ENCODE results near the gene SCFD2. TPM values are rescaled to one million over a fixed set of nuclear protein-coding genes. Genes with fewer than 3 reads are reported as not detected.

The SCFD2 gene
- total and polyA plus RNA-seq, 4 donors, result 4.3 to 28.8 (median 7.4) TPM

GRCh38 chr4:53066155-53066554 is 299.7 kb downstream of the SCFD2 start:
- TF ChIP-seq HNF4A (conservative IDR thresholded peaks at IDR 0.05) (peak in 1 of 2 donors; percentile 4), CTCF (IDR thresholded peaks at IDR 0.05; ENCODE audit: low read depth, low read length, missing input control) (no peak)
- H3K27me3 ChIP-seq (ENCODE audit: control insufficient read depth in 4 of 4, insufficient read depth in 4 of 4, low read length in 3 of 4), result no peaks in the 10 kb centered on the region
- H3K4me1 ChIP-seq (ENCODE audit: control insufficient read depth in 4 of 4, insufficient read depth in 4 of 4, low read length in 3 of 4), result peaks cover 0 to 6% (median 0%) of the 10 kb centered on the region in 4 donors
- no peaks in the 10 kb centered on the region for H3K9me3 ChIP-seq (ENCODE audit: control insufficient read depth in 4 of 4, low read length in 3 of 4)
- no peak overlapping the region for H3K27ac ChIP-seq (ENCODE audit: low read depth in 1 of 2, low read length in 2 of 2)
- H3K36me3 ChIP-seq (ENCODE audit: control insufficient read depth in 4 of 4, insufficient read depth in 3 of 4, low read depth in 1 of 4, low read length in 3 of 4), result no peaks in the 10 kb centered on the region
- WGBS, result 72% methylated on average over 1 of the region's 1 CpG
- no peak overlapping the region for H3K4me3 ChIP-seq (ENCODE audit: low read depth in 1 of 3, low read length in 3 of 3)
- no peak overlapping the region for H3K9ac ChIP-seq (ENCODE audit: low read depth in 1 of 2, low read length in 2 of 2)
- no peak for DNase-seq (ENCODE audit: low spot score)

- TF ChIP-seq FOXA2 (IDR thresholded peaks at IDR 0.05) (no peak), MAX (IDR thresholded peaks at IDR 0.05) (no peak), ZBTB33 (IDR thresholded peaks at IDR 0.05) (no peak), CTCF (IDR thresholded peaks at IDR 0.05; ENCODE audit: low read depth, low read length, missing input control) (no peak), HNF4A (conservative IDR thresholded peaks at IDR 0.05) (no peak), EGR1 (IDR thresholded peaks at IDR 0.05; ENCODE audit: low read depth in 2 of 2) (no peak), ATF3 (IDR thresholded peaks at IDR 0.05) (no peak), TAF1 (conservative IDR thresholded peaks at IDR 0.05) (no peak), RXRA (IDR thresholded peaks at IDR 0.05) (no peak), YY1 (IDR thresholded peaks at IDR 0.05) (no peak), FOXA1 (IDR thresholded peaks at IDR 0.05) (no peak), RAD21 (IDR thresholded peaks at IDR 0.05) (no peak), JUND (IDR thresholded peaks at IDR 0.05) (no peak), NR2F2 (IDR thresholded peaks at IDR 0.05) (no peak), HNF4G (IDR thresholded peaks at IDR 0.05) (no peak), SP1 (IDR thresholded peaks at IDR 0.05) (no peak), GABPA (IDR thresholded peaks at IDR 0.05 in 1 of 2, conservative IDR thresholded peaks at IDR 0.05 in 1 of 2) (no peak)
- H3K4me3 ChIP-seq (ENCODE audit: low read depth in 1 of 3, low read length in 3 of 3), result no peak overlapping the region
- no peaks in the 10 kb centered on the region for H3K9me3 ChIP-seq (ENCODE audit: control insufficient read depth in 4 of 4, low read length in 3 of 4)
- no peak overlapping the region for H3K27ac ChIP-seq (ENCODE audit: low read depth in 1 of 2, low read length in 2 of 2)
- H3K27me3 ChIP-seq (ENCODE audit: control insufficient read depth in 4 of 4, insufficient read depth in 4 of 4, low read length in 3 of 4), result no peaks in the 10 kb centered on the region
- H3K9ac ChIP-seq (ENCODE audit: low read depth in 1 of 2, low read length in 2 of 2), result no peak overlapping the region
- no peaks in the 10 kb centered on the region for H3K36me3 ChIP-seq (ENCODE audit: control insufficient read depth in 4 of 4, insufficient read depth in 3 of 4, low read depth in 1 of 4, low read length in 3 of 4)
- WGBS, result 87% methylated on average over 1 of the region's 1 CpG
- DNase-seq (ENCODE audit: low spot score), result no peak
- H3K4me1 ChIP-seq (ENCODE audit: control insufficient read depth in 4 of 4, insufficient read depth in 4 of 4, low read length in 3 of 4), result peaks cover 0 to 6% (median 0%) of the 10 kb centered on the region in 4 donors
Observed at GRCh38 chr4:53064609-53065008, 301.3 kb downstream of the SCFD2 start.
